Measurements from ENCODE around the gene VWA5B1. TPM values are rescaled to one million over a fixed set of nuclear protein-coding genes. Genes with fewer than 3 reads are reported as not detected.

Gene VWA5B1
- total and polyA plus RNA-seq, 2 of the 8 experiments (the other 6 are each of a cell fraction or from before 2014, with no cell fraction given) = 0.54 to 2.3 TPM

DNA sequence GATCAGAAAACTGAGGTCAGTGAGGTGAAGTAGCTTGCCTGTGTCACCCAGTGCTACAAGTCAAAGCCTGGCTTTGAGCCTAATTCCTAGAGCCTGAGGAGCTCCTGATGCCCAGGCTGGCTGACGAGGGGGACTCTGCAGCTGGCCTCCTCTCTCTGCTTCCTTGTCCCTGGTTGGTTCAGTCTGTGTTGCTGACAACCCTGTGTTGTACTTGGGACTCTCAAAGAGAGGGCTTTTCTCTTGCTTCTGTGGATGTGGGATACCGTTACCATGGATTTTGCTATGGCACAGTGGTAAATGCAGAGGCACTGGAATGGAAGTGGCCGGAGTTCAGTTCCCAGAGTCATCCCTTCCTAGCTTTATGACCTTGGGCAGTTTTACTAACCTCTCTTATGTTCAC lies 8.0 kb downstream of the VWA5B1 start (continued):
- TF ChIP-seq TAF7 (optimal IDR thresholded peaks at IDR 0.05; ENCODE audit: borderline replicate concordance, low read depth, low read length) (no peak), BCL11A (IDR thresholded peaks at IDR 0.05; ENCODE audit: low read depth in 2 of 2, low read length in 2 of 2) (no peak), POLR2AphosphoS5 (IDR thresholded peaks at IDR 0.05; ENCODE audit: low read depth, low read length) (no peak), BRCA1 (IDR thresholded peaks at IDR 0.05; ENCODE audit: low read depth, low read length) (no peak), BACH1 (IDR thresholded peaks at IDR 0.05; ENCODE audit: low read length) (no peak)

All from H1 (cell line).